ENCODE data around the gene STC2.
"Not testable (repeated sequence)": the region's sequence is repeated elsewhere in the genome, so short reads cannot be mapped to it uniquely, and the experiment has no call there.

The STC2 gene

GRCh38 chr5:173293817-173294672, 34.2 kb downstream of the STC2 start:
- peak; percentile 18 for DNase-seq

- no peak for DNase-seq
Measured at GRCh38 chr5:173291722-173292658, 36.2 kb downstream of the STC2 start.

- DNase-seq: no peak
Measured at GRCh38 chr5:173290477-173291131, 37.6 kb downstream of the STC2 start.

- no peak for DNase-seq
Measured at GRCh38 chr5:173289372-173289771, 38.8 kb downstream of the STC2 start.

- DNase-seq: no peak
Measured at GRCh38 chr5:173288632-173289031, 39.6 kb downstream of the STC2 start.

GRCh38 chr5:173287086-173287485, 41.1 kb downstream of the STC2 start:
- no peak for DNase-seq

- DNase-seq: not testable (repeated sequence)
Measured at GRCh38 chr5:173284343-173284958, 43.8 kb downstream of the STC2 start.

- peak; percentile 12 for DNase-seq
Measured at GRCh38 chr5:173283318-173284288, 44.6 kb downstream of the STC2 start.

- no peak for DNase-seq
Measured at GRCh38 chr5:173282916-173283315, 45.3 kb downstream of the STC2 start.

GRCh38 chr5:173281910-173282309, 46.3 kb downstream of the STC2 start:
- DNase-seq: no peak

- no peak for DNase-seq
Measured at GRCh38 chr5:173279166-173279565, 49.0 kb downstream of the STC2 start.

- no peak for DNase-seq
Measured at GRCh38 chr5:173278641-173279040, 49.6 kb downstream of the STC2 start.

- no peak for DNase-seq
Measured at GRCh38 chr5:173278172-173278571, 50.0 kb downstream of the STC2 start.

GRCh38 chr5:173274771-173275170, 53.4 kb downstream of the STC2 start:
- no peak for DNase-seq

- no peak for DNase-seq
Measured at GRCh38 chr5:173271419-173271818, 56.8 kb downstream of the STC2 start.

GRCh38 chr5:173268750-173269432, 59.3 kb downstream of the STC2 start:
- no peak for DNase-seq

- no peak for DNase-seq
Measured at GRCh38 chr5:173265433-173265832, 62.8 kb downstream of the STC2 start.
